K562 (cell line): ENCODE data around the gene GRIP1. TPM values are rescaled to one million over a fixed set of nuclear protein-coding genes. Genes with fewer than 3 reads are reported as not detected.

Experiments
- ATAC-seq: fragments of 200-7000 bp; cut with Tn5 transposase; 3 replicates; pipeline ENCODE4 v1.9.1; 2020; ENCODE audit warnings: moderate library complexity
- BruUV-seq: library from RNA; stranded (reverse); fragments of 400-500 nt; replicated peaks from 2 replicates; lab custom pipeline; 2021; lab: Mats Ljungman, UMichigan
- CTCF ChIA-PET: fragments of 300-600 bp; formaldehyde crosslinking; extraction: SDS; loops from one replicate; lab custom pipeline; 2021; ENCODE audit warnings: low intra/inter-chr PET ratio; lab: Yijun Ruan, JAX
- POLR2A ChIA-PET: fragments of 300-600, 350-650 bp; sonication (Branson Sonifier 250); formaldehyde crosslinking; extraction: SDS; loops from one replicate; lab custom pipeline; 2021; ENCODE audit warnings: antibody characterized with exemption, inconsistent platforms; lab: Yijun Ruan, JAX
- DNase-seq, 4 experiments: peaks; one replicate each; pipeline versions ENCODE4 v3.0.0 to v3.0.0-alpha.2; 2011 to 2018; ENCODE audit warnings: low spot score in 3 of 4, mixed read lengths in 3 of 4; ENCODE audit errors: extremely low read depth in 1 of 4
- FAIRE-seq: peaks from 2 replicates; lab custom pipeline; 2011; peaks lifted over from hg19 to GRCh38; lab: Jason Lieb, UNC
- H2AFZ ChIP-seq: 2 replicates; pipeline ENCODE4 v1.6.0; 2011; ENCODE audit warnings: low read depth, low read length, control low read depth, inconsistent platforms
- H3K27ac ChIP-seq: fragments of 200-600 bp; 3 replicates; pipeline ENCODE4 v1.8.0; 2011; ENCODE audit warnings: low read depth, mild to moderate bottlenecking, control low read depth, inconsistent platforms, low read length, moderate library complexity, mixed read lengths; ENCODE audit errors: extremely low read depth
- H3K27me3 ChIP-seq, 2 experiments: fragments of 300-600 bp in 1 of 2; 2 replicates in 1 of 2; 3 replicates in 1 of 2; pipeline versions ENCODE4 v1.6.0 to v1.8.0; 2011; ENCODE audit warnings: inconsistent platforms in 2 of 2, low read length in 2 of 2, mild to moderate bottlenecking in 1 of 2, mixed read lengths in 1 of 2, moderate library complexity in 1 of 2; ENCODE audit not compliant: control insufficient read depth in 2 of 2, insufficient read depth in 2 of 2
- H3K36me3 ChIP-seq: fragments of 300-600 bp; 3 replicates; pipeline ENCODE4 v1.8.0; 2011; ENCODE audit warnings: mild to moderate bottlenecking, low read length, inconsistent platforms; ENCODE audit not compliant: control insufficient read depth, insufficient read depth
- H3K4me1 ChIP-seq, 2 experiments: fragments of 200-600 bp in 1 of 2; replicated peaks in 1 of 2; 2 replicates in 1 of 2; 3 replicates in 1 of 2; pipeline versions ENCODE4 v1.5.1 to v1.8.0; 2011; ENCODE audit warnings: inconsistent platforms in 2 of 2, low read length in 2 of 2, mild to moderate bottlenecking in 1 of 2, mixed read lengths in 1 of 2, moderate library complexity in 1 of 2; ENCODE audit not compliant: control insufficient read depth in 2 of 2, insufficient read depth in 2 of 2
- H3K4me2 ChIP-seq: 2 replicates; pipeline ENCODE4 v1.6.1; 2011; ENCODE audit warnings: low read length, control low read depth, inconsistent platforms, mixed read lengths; ENCODE audit not compliant: insufficient read depth
- H3K4me3 ChIP-seq: fragments of 200-600 bp; sonication (generic), shearing (Covaris generic); 2 replicates; pipeline ENCODE4 v1.5.1; 2016; ENCODE audit warnings: control low read depth, inconsistent platforms
- H3K79me2 ChIP-seq: fragments of 200-600 bp; 3 replicates; pipeline ENCODE4 v1.8.0; 2011; ENCODE audit warnings: low read length, inconsistent platforms; ENCODE audit not compliant: control insufficient read depth, insufficient read depth
- H3K9ac ChIP-seq, 2 experiments: 2 replicates each; pipeline versions ENCODE4 v1.6.0 to v1.6.1; 2011; ENCODE audit warnings: low read depth in 2 of 2, low read length in 2 of 2, control low read depth in 1 of 2, inconsistent platforms in 1 of 2, mild to moderate bottlenecking in 1 of 2, mixed read lengths in 1 of 2; ENCODE audit not compliant: insufficient read depth in 1 of 2
- H3K9me1 ChIP-seq: one replicate; pipeline ENCODE4 v1.6.0; 2011; ENCODE audit warnings: inconsistent platforms, mild to moderate bottlenecking, low read length, moderate library complexity; ENCODE audit not compliant: control insufficient read depth, insufficient read depth
- H3K9me3 ChIP-seq: replicated peaks from 2 replicates; pipeline ENCODE4 v1.5.1; 2011; ENCODE audit warnings: low read depth, low read length, inconsistent platforms; ENCODE audit not compliant: control insufficient read depth, insufficient read depth
- H4K20me1 ChIP-seq: replicated peaks from 2 replicates; pipeline ENCODE4 v1.6.1; 2011; ENCODE audit warnings: low read length, inconsistent platforms, mixed read lengths; ENCODE audit not compliant: control insufficient read depth, insufficient read depth
- ARHGAP35 ChIP-seq: fragments of 450-650 bp; IDR thresholded peaks from 2 replicates; pipeline ENCODE4 v1.6.1; 2018; ENCODE audit not compliant: partially characterized antibody
- CTBP1 ChIP-seq: fragments of 450-650 bp; IDR thresholded peaks from 2 replicates; pipeline ENCODE4 v1.6.1; 2016; ENCODE audit warnings: borderline replicate concordance
- E4F1 ChIP-seq: fragments of 250-450 bp; sonication (Bioruptor Pico); IDR thresholded peaks from 2 replicates; pipeline ENCODE4 v1.5.0; 2021; ENCODE audit warnings: mild to moderate bottlenecking, borderline replicate concordance
- MGA ChIP-seq: fragments of 450-650 bp; IDR thresholded peaks from 2 replicates; pipeline ENCODE4 v1.6.1; 2016; ENCODE audit warnings: mild to moderate bottlenecking, moderate library complexity
- NCOR1 ChIP-seq: fragments of 450-650 bp; IDR thresholded peaks from 2 replicates; pipeline ENCODE4 v1.6.1; 2016; ENCODE audit warnings: mild to moderate bottlenecking, moderate library complexity
- RAD51 ChIP-seq: fragments of 450-650 bp; IDR thresholded peaks from 2 replicates; pipeline ENCODE4 v1.7.1; 2016; ENCODE audit warnings: low read depth, mild to moderate bottlenecking, borderline replicate concordance
- RB1 ChIP-seq: fragments of 450-650 bp; IDR thresholded peaks from 2 replicates; pipeline ENCODE4 v1.6.1; 2017; ENCODE audit warnings: low read depth, mild to moderate bottlenecking
- TARDBP ChIP-seq: fragments of 450-650 bp; IDR thresholded peaks from 2 replicates; pipeline ENCODE4 v1.6.1; 2016
- TGIF2 ChIP-seq: sonication (generic); formaldehyde crosslinking; IDR thresholded peaks from 2 replicates; pipeline ENCODE4 v1.8.1; 2022; ENCODE audit warnings: mild to moderate bottlenecking, missing genetic modification reagents, moderate library complexity
- ZNF212 ChIP-seq: fragments of 450-650 bp; formaldehyde crosslinking; IDR thresholded peaks from 2 replicates; pipeline ENCODE4 v1.4.0; 2020; ENCODE audit warnings: mild to moderate bottlenecking
- ZNF316 ChIP-seq: fragments of 450-650 bp; IDR thresholded peaks from 2 replicates; pipeline ENCODE4 v1.6.1; 2016
- ZNF41 ChIP-seq: fragments of 250-450 bp; sonication (Bioruptor Pico); conservative IDR thresholded peaks from 2 replicates; pipeline ENCODE4 v1.4.0; 2020; ENCODE audit warnings: mild to moderate bottlenecking
- WGBS: fragments of 100-300 bp; shearing (Covaris generic); methylation state at CpG from one replicate; pipeline ENCODE4 v1.1.6; 2016; ENCODE audit warnings: low coverage, mixed read lengths; ENCODE audit not compliant: insufficient coverage; ENCODE audit errors: missing lambda C conversion rate; 5-methylcytosine and 5-hydroxymethylcytosine counted together
- in situ Hi-C: fragments of 300-500 bp; cut with MboI; formaldehyde crosslinking; loops from 4 replicates; pipeline ENCODE4 v1.15.0; 2018; ENCODE audit warnings: inconsistent platforms, mixed read lengths
- intact Hi-C: fragments of 100-400 bp; cut with micrococcal nuclease; formaldehyde crosslinking; loops from 2 replicates; pipeline ENCODE4 v1.14.2; 2022
- polyA plus RNA-seq, 8 experiments: library from polyadenylated mRNA; depleted of rRNA in 4 of 8; stranded (reverse) in 5 of 8; unstranded in 3 of 8; fragments of >200 nt; fragmentation: Nextera tagmentation in 2 of 8; fragmentation: Illumina TruSeq in 1 of 8; extraction: Ambion mirVana in 2 of 8; extraction: Trizol in 1 of 8; gene quantifications; 2 replicates each; pipeline versions ENCODE4 v1.2.1 to v1.2.3, GENCODE V29; 2011 to 2014; ENCODE audit warnings: inconsistent platforms in 1 of 8, missing spikeins in 1 of 8
- total RNA-seq, 7 experiments: library from RNA; depleted of rRNA in 6 of 7; stranded (reverse); fragments of >200 nt in 6 of 7; fragmentation: Illumina TruSeq in 2 of 7; extraction: Trizol in 2 of 7; gene quantifications; 2 replicates each; pipeline versions ENCODE4 v1.2.1 to v1.2.3, GENCODE V29; 2011 to 2021; ENCODE audit warnings: low replicate concordance in 1 of 7

The GRIP1 gene
- total and polyA plus RNA-seq, 9 of the 15 experiments (the other 6 are each of a cell fraction or from before 2014, with no cell fraction given), result 0.28 to 1.2 (median 0.45) TPM

- WGBS, result 0% methylated on average over 1 of the region's 1 CpG
- H2AFZ ChIP-seq, result no peak overlapping the region
- no peak overlapping the region for H3K4me3 ChIP-seq
- H3K79me2 ChIP-seq, result no peaks in the 10 kb centered on the region
- no peaks in the 10 kb centered on the region for H3K9me3 ChIP-seq
- no peak overlapping the region for H3K4me2 ChIP-seq
- no peak overlapping the region for H3K27ac ChIP-seq
- intact Hi-C loops (no loop called here), in situ Hi-C loops (no loop called here)
- no peaks in the 10 kb centered on the region for H3K9me1 ChIP-seq
- POLR2A ChIA-PET, result no interaction called here
- CTCF ChIA-PET, result no interaction called here
- no peak for FAIRE-seq
- DNase-seq, result no peak
- no peaks in the 10 kb centered on the region for H4K20me1 ChIP-seq
- H3K4me1 ChIP-seq, result no peaks in the 10 kb centered on the region
- no peaks in the 10 kb centered on the region for H3K27me3 ChIP-seq
- no peak overlapping the region for H3K9ac ChIP-seq
- ATAC-seq, result no peak
- no TSS peak for BruUV-seq
- no peaks in the 10 kb centered on the region for H3K36me3 ChIP-seq
- TF ChIP-seq ZNF41 (CRISPR knock-in tag) (no peak), MGA (no peak), ARHGAP35 (no peak), NCOR1 (no peak), TGIF2 (CRISPR knock-in tag) (no peak), RB1 (no peak), ZNF212 (CRISPR knock-in tag) (no peak), TARDBP (no peak), E4F1 (no peak), CTBP1 (no peak), ZNF316 (no peak), RAD51 (no peak)
Observed at GRCh38 chr12:66664076-66664475, 14.8 kb downstream of the GRIP1 start.
